GM12878 (cell line): ENCODE results near the gene KCNQ1. TPM values are rescaled to one million over a fixed set of nuclear protein-coding genes. Genes with fewer than 3 reads are reported as not detected.

Experiments used
- ATF7 ChIP-seq: fragments of 450-650 bp; IDR thresholded peaks from 2 replicates; pipeline ENCODE4 v1.6.1; 2016; ENCODE audit warnings: low read depth, mild to moderate bottlenecking
- BCL11A ChIP-seq: IDR thresholded peaks from 2 replicates; pipeline ENCODE4 v1.6.1; 2011; ENCODE audit warnings: low read depth, low read length
- BCLAF1 ChIP-seq: fragments of 450-650 bp; IDR thresholded peaks from 2 replicates; pipeline ENCODE4 v1.6.1; 2017; ENCODE audit warnings: antibody characterized with exemption, mild to moderate bottlenecking, moderate library complexity
- CHD4 ChIP-seq: fragments of 200-600 bp; sonication (generic); IDR thresholded peaks from 2 replicates; pipeline ENCODE4 v1.6.1; 2016; ENCODE audit warnings: mild to moderate bottlenecking
- EZH2 ChIP-seq: IDR thresholded peaks from 2 replicates; pipeline ENCODE4 v1.6.1; 2012; ENCODE audit warnings: low read depth, mild to moderate bottlenecking, control low read depth, inconsistent platforms, low read length, borderline replicate concordance; ENCODE audit not compliant: control insufficient read depth
- IKZF2 ChIP-seq, 2 experiments: fragments of 450-650 bp; IDR thresholded peaks; 2 replicates each; pipeline ENCODE4 v1.6.1; 2017; ENCODE audit warnings: mild to moderate bottlenecking in 2 of 2, moderate library complexity in 2 of 2
- TCF7 ChIP-seq: IDR thresholded peaks from 2 replicates; pipeline ENCODE4 v1.6.1; 2014; ENCODE audit warnings: antibody characterized with exemption, borderline replicate concordance
- ZZZ3 ChIP-seq: IDR thresholded peaks from 2 replicates; pipeline ENCODE4 v1.6.1; 2011; ENCODE audit warnings: low read depth; ENCODE audit not compliant: control insufficient read depth, insufficient read length
- polyA plus RNA-seq, 11 experiments: library from polyadenylated mRNA; depleted of rRNA in 4 of 11; unstranded in 6 of 11; stranded (reverse) in 5 of 11; fragments of >200 nt; fragmentation: Nextera tagmentation in 4 of 11; fragmentation: Illumina TruSeq in 1 of 11; extraction: Ambion mirVana in 4 of 11; extraction: Trizol in 1 of 11; gene quantifications; 1 replicate in 1 of 11; 2 replicates in 10 of 11; pipeline versions ENCODE4 v1.2.1 to v1.2.3, GENCODE V29; 2011 to 2016; ENCODE audit warnings: inconsistent platforms in 2 of 11, missing spikeins in 2 of 11, low read depth in 1 of 11
- total RNA-seq, 4 experiments: library from RNA; depleted of rRNA in 3 of 4; stranded (reverse); fragments of >200 nt in 3 of 4; fragmentation: Illumina TruSeq in 1 of 4; extraction: Trizol in 1 of 4; gene quantifications; 2 replicates each; pipeline versions ENCODE4 v1.2.1 to v1.2.3, GENCODE V29; 2013 to 2021
- TF ChIP-seq, protein P1 (sequence below): fragments of 450-650 bp; formaldehyde crosslinking; IDR thresholded peaks from 2 replicates; pipeline ENCODE4 v1.4.0; 2020; ENCODE audit warnings: mild to moderate bottlenecking, moderate library complexity
- TF ChIP-seq, protein P2 (sequence below): IDR thresholded peaks from 2 replicates; pipeline ENCODE4 v1.6.1; 2012; ENCODE audit warnings: improper control_type of control experiment, low read depth, low read length; ENCODE audit not compliant: insufficient replicate concordance
- TF ChIP-seq, protein P3 (sequence below): fragments of 450-650 bp; IDR thresholded peaks from 2 replicates; pipeline ENCODE4 v1.6.1; 2018; ENCODE audit warnings: mild to moderate bottlenecking, low read depth, moderate library complexity; ENCODE audit not compliant: partially characterized antibody

Gene KCNQ1
- total and polyA plus RNA-seq, 10 of the 15 experiments (the other 5 are each of a cell fraction or from before 2014, with no cell fraction given): 0.03 to 0.15 (median 0.12) TPM; not detected in 7

- TF ChIP-seq, protein P1, sequence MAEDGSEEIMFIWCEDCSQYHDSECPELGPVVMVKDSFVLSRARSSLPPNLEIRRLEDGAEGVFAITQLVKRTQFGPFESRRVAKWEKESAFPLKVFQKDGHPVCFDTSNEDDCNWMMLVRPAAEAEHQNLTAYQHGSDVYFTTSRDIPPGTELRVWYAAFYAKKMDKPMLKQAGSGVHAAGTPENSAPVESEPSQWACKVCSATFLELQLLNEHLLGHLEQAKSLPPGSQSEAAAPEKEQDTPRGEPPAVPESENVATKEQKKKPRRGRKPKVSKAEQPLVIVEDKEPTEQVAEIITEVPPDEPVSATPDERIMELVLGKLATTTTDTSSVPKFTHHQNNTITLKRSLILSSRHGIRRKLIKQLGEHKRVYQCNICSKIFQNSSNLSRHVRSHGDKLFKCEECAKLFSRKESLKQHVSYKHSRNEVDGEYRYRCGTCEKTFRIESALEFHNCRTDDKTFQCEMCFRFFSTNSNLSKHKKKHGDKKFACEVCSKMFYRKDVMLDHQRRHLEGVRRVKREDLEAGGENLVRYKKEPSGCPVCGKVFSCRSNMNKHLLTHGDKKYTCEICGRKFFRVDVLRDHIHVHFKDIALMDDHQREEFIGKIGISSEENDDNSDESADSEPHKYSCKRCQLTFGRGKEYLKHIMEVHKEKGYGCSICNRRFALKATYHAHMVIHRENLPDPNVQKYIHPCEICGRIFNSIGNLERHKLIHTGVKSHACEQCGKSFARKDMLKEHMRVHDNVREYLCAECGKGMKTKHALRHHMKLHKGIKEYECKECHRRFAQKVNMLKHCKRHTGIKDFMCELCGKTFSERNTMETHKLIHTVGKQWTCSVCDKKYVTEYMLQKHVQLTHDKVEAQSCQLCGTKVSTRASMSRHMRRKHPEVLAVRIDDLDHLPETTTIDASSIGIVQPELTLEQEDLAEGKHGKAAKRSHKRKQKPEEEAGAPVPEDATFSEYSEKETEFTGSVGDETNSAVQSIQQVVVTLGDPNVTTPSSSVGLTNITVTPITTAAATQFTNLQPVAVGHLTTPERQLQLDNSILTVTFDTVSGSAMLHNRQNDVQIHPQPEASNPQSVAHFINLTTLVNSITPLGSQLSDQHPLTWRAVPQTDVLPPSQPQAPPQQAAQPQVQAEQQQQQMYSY (CRISPR knock-in tag): no peak
- TF ChIP-seq, protein P2, sequence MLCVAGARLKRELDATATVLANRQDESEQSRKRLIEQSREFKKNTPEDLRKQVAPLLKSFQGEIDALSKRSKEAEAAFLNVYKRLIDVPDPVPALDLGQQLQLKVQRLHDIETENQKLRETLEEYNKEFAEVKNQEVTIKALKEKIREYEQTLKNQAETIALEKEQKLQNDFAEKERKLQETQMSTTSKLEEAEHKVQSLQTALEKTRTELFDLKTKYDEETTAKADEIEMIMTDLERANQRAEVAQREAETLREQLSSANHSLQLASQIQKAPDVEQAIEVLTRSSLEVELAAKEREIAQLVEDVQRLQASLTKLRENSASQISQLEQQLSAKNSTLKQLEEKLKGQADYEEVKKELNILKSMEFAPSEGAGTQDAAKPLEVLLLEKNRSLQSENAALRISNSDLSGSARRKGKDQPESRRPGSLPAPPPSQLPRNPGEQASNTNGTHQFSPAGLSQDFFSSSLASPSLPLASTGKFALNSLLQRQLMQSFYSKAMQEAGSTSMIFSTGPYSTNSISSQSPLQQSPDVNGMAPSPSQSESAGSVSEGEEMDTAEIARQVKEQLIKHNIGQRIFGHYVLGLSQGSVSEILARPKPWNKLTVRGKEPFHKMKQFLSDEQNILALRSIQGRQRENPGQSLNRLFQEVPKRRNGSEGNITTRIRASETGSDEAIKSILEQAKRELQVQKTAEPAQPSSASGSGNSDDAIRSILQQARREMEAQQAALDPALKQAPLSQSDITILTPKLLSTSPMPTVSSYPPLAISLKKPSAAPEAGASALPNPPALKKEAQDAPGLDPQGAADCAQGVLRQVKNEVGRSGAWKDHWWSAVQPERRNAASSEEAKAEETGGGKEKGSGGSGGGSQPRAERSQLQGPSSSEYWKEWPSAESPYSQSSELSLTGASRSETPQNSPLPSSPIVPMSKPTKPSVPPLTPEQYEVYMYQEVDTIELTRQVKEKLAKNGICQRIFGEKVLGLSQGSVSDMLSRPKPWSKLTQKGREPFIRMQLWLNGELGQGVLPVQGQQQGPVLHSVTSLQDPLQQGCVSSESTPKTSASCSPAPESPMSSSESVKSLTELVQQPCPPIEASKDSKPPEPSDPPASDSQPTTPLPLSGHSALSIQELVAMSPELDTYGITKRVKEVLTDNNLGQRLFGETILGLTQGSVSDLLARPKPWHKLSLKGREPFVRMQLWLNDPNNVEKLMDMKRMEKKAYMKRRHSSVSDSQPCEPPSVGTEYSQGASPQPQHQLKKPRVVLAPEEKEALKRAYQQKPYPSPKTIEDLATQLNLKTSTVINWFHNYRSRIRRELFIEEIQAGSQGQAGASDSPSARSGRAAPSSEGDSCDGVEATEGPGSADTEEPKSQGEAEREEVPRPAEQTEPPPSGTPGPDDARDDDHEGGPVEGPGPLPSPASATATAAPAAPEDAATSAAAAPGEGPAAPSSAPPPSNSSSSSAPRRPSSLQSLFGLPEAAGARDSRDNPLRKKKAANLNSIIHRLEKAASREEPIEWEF: no peak
- TF ChIP-seq CHD4: no peak
- no peak for TF ChIP-seq BCL11A
- TF ChIP-seq ATF7: no peak
- TF ChIP-seq, protein P3, sequence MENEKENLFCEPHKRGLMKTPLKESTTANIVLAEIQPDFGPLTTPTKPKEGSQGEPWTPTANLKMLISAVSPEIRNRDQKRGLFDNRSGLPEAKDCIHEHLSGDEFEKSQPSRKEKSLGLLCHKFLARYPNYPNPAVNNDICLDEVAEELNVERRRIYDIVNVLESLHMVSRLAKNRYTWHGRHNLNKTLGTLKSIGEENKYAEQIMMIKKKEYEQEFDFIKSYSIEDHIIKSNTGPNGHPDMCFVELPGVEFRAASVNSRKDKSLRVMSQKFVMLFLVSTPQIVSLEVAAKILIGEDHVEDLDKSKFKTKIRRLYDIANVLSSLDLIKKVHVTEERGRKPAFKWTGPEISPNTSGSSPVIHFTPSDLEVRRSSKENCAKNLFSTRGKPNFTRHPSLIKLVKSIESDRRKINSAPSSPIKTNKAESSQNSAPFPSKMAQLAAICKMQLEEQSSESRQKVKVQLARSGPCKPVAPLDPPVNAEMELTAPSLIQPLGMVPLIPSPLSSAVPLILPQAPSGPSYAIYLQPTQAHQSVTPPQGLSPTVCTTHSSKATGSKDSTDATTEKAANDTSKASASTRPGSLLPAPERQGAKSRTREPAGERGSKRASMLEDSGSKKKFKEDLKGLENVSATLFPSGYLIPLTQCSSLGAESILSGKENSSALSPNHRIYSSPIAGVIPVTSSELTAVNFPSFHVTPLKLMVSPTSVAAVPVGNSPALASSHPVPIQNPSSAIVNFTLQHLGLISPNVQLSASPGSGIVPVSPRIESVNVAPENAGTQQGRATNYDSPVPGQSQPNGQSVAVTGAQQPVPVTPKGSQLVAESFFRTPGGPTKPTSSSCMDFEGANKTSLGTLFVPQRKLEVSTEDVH: no peak
- no peak for TF ChIP-seq TCF7
- TF ChIP-seq IKZF2 (IDR thresholded peaks at IDR 0.05): no peak
- TF ChIP-seq BCLAF1: no peak
- no peak for TF ChIP-seq ZZZ3
- TF ChIP-seq EZH2: no peak
Measured at GRCh38 chr11:2818503-2818902, 373.7 kb downstream of the KCNQ1 start (continued).
